IPS-18c (cell line): ENCODE measurements around the gene C1orf105.

ENCODE experiments used
- H3K4me3 ChIP-seq: 2 replicates; pipeline ENCODE4 v1.7.0; 2013; ENCODE audit warnings: low read depth, mild to moderate bottlenecking, low read length, moderate library complexity; ENCODE audit not compliant: insufficient read depth
- H3K9me3 ChIP-seq: one replicate; pipeline ENCODE4 v1.6.1; 2013; ENCODE audit warnings: mild to moderate bottlenecking, low read length, moderate library complexity; ENCODE audit not compliant: control insufficient read depth, insufficient read depth

The C1orf105 gene

DNA sequence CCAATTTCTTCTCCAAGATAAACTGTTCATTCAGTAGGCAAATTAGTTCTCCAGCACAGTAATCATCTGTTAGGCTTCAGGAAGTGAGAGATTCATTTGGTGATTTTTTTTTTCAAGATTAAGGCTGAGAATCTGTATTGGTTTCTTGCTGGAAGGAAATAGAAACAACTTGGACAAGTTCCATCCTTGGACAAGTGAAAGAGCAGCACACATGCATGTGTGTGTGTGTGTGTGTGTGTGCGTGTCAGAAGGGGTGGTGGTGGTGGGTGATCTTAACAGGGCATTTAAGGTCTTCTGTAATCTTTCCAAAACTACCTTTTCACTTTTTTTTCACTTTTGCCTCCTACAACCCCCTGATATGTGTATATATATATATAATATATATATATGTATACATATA lies 96.6 kb downstream of the C1orf105 start:
- Histone ChIP-seq H3K9me3 (no peaks in the 10 kb centered on the region), H3K4me3 (no peak overlapping the region)

DNA sequence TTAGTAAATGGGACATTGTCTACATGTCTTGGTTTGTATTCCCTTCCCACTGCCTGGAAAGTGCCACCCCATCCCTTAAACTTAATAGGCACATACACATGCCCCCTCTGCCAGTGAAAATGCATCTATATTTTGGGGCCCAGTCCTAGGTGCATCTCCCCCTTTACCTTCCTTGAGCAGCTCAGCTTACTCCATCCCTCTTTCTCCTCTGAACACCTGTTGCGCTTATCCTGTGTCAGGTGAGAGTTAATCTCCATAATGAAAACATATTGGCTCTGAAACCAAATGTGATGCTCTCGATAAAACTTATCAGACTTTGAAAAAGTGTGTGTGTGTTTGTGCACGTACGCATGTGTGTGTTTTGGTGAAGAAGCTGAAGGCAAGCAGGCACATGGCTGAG lies 97.1 kb downstream of the C1orf105 start:
- H3K4me3 ChIP-seq, result no peak overlapping the region
- no peaks in the 10 kb centered on the region for H3K9me3 ChIP-seq
